ENCODE measurements around the gene PPP1R12B.

PPP1R12B gene

DNA sequence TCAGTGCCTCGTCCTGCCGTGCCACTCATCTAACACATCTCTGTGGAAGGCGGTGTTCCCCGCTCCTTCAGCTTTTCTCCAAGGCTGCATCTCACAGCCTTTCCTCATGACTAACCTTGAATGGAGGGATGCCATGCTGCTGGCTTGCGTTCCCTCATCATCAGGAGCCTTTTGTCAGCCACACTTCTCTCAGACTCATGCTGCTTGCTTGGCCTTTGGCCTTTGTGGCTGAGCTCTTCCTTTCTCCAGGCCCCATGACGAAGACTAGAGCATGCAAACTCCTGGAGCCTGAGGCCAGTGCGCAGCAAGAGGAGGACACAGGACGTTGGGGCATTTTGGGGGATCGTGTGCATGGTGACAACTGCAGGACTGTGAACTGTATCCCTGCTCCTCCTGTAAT lies 291.0 kb downstream of the PPP1R12B start:
- DNase-seq = no peak

- DNase-seq = no peak
Measured at GRCh38 chr1:202642212-202642611, 293.7 kb downstream of the PPP1R12B start.

Data from MV-4-11 (cell line).